PC-9 (cell line): ENCODE data around the gene P3H4. TPM values are rescaled to one million over a fixed set of nuclear protein-coding genes. Genes with fewer than 3 reads are reported as not detected.
A peak's percentile ranks its signal among the peaks of the same experiment; 100 is the strongest.

Experiments used
- BruUV-seq: library from RNA; stranded (reverse); fragments of 400-500 nt; replicated peaks from 2 replicates; lab custom pipeline; 2021; lab: Mats Ljungman, UMichigan
- CTCF ChIA-PET: fragments of 300-600 bp; sonication (Branson Sonifier 250); formaldehyde crosslinking; loops from one replicate; lab custom pipeline; 2022; ENCODE audit warnings: antibody characterized with exemption; lab: Charles Lee
- POLR2A ChIA-PET: fragments of 300-600 bp; sonication (Branson Sonifier 250); formaldehyde crosslinking; loops from one replicate; lab custom pipeline; 2022; ENCODE audit warnings: antibody characterized with exemption; ENCODE audit not compliant: unreplicated experiment; lab: Charles Lee
- DNase-seq, 2 experiments: peaks; one replicate each; pipeline versions ENCODE4 v3.0.0 to v3.0.0-alpha.2; 2015 to 2022; ENCODE audit warnings: mixed read lengths in 1 of 2
- H2AFZ ChIP-seq: fragments of 200-600 bp; sonication (generic); 2 replicates; pipeline ENCODE4 v1.8.1; 2017; ENCODE audit warnings: antibody characterized with exemption
- H3F3A ChIP-seq: fragments of 200-600 bp; sonication (generic); 2 replicates; pipeline ENCODE4 v1.8.1; 2017; ENCODE audit warnings: antibody characterized with exemption, mild to moderate bottlenecking, low read depth; ENCODE audit not compliant: insufficient read depth
- H3K27ac ChIP-seq: fragments of 200-600 bp; sonication (generic); 2 replicates; pipeline ENCODE4 v1.6.1; 2016; ENCODE audit warnings: mixed run types
- H3K27me3 ChIP-seq: fragments of 200-600 bp; sonication (generic); 2 replicates; pipeline ENCODE4 v1.6.1; 2016; ENCODE audit warnings: low read depth, mixed run types; ENCODE audit not compliant: insufficient read depth
- H3K36me3 ChIP-seq: fragments of 200-600 bp; sonication (generic); 2 replicates; pipeline ENCODE4 v1.6.1; 2016; ENCODE audit warnings: low read depth, mixed run types
- H3K4me1 ChIP-seq: fragments of 200-600 bp; sonication (generic); replicated peaks from 2 replicates; pipeline ENCODE4 v1.6.1; 2016; ENCODE audit warnings: mixed run types; ENCODE audit not compliant: insufficient read depth
- H3K4me2 ChIP-seq: fragments of 200-600 bp; sonication (generic); 2 replicates; pipeline ENCODE4 v1.6.1; 2017; ENCODE audit warnings: mixed run types
- H3K4me3 ChIP-seq: fragments of 200-600 bp; sonication (generic); 2 replicates; pipeline ENCODE4 v1.6.1; 2016; ENCODE audit warnings: mixed run types
- H3K79me2 ChIP-seq: fragments of 200-600 bp; sonication (generic); 2 replicates; pipeline ENCODE4 v1.6.1; 2017; ENCODE audit warnings: low read depth, mixed run types
- H3K9me2 ChIP-seq: fragments of 200-600 bp; sonication (generic); 2 replicates; pipeline ENCODE4 v1.8.1; 2017; ENCODE audit warnings: mild to moderate bottlenecking; ENCODE audit not compliant: insufficient read depth
- H3K9me3 ChIP-seq: fragments of 200-600 bp; sonication (generic); 2 replicates; pipeline ENCODE4 v1.8.1; 2016; ENCODE audit warnings: low read depth; ENCODE audit not compliant: insufficient read depth
- H4K20me1 ChIP-seq: fragments of 200-600 bp; sonication (generic); 2 replicates; pipeline ENCODE4 v1.8.1; 2017; ENCODE audit not compliant: insufficient read depth
- EZH2 ChIP-seq: fragments of 200-600 bp; sonication (generic); IDR thresholded peaks from 2 replicates; pipeline ENCODE4 v1.8.0; 2017; ENCODE audit warnings: antibody characterized with exemption, low read depth
- intact Hi-C: fragments of 100-400 bp; cut with micrococcal nuclease; formaldehyde crosslinking; loops from one replicate; pipeline ENCODE4 v1.10.0; 2022; ENCODE audit not compliant: unreplicated experiment
- total RNA-seq: library from RNA; stranded (reverse); gene quantifications from 2 replicates; pipeline ENCODE4 v1.2.3, GENCODE V29; 2021
- TF ChIP-seq, protein P1 (sequence below): fragments of 200-600 bp; sonication (generic); conservative IDR thresholded peaks from 2 replicates; pipeline ENCODE4 v1.6.1; 2017; ENCODE audit warnings: mixed run types, antibody characterized with exemption, mild to moderate bottlenecking, moderate library complexity

The P3H4 gene
- total RNA-seq, 1 experiment from 2014 or later = 26.8 TPM

GRCh38 chr17:41837761-41838538 is 26.2 kb upstream of the P3H4 start, which contains the start of gene KLHL10:
Gene KLHL10 (plus strand): TSS chr17:41837825. CDS start chr17:41837933, 108 bp downstream.
- H4K20me1 ChIP-seq = no peaks in the 10 kb centered on the region
- ChIA-PET CTCF (interaction anchor here (0.6 kb wide), 2 partner anchors 21 to 84 kb away, joined by 4 to 6 read pairs; no protein-coding TSS in a partner anchor), POLR2A (interaction anchor here (0.6 kb wide), 1 partner anchor 83 kb away, joined by 7 read pairs; no protein-coding TSS in a partner anchor)
- 0 out of 2 replicates have a peak, but pooled peaks cover 8% of the 10 kb centered on the region for H3K79me2 ChIP-seq
- intact Hi-C loops = no loop called here
- no TSS peak for BruUV-seq
- no peak within 1 kb of the TSS for H3K27ac ChIP-seq
- DNase-seq = no peak
- peak within 1 kb of the TSS; percentile 93; the same call in 1 of the 2 replicates for H3K4me3 ChIP-seq
- H3K4me1 ChIP-seq = peaks cover 11% of the 10 kb centered on the region
- H3K9me2 ChIP-seq = no peaks in the 10 kb centered on the region
- H3K27me3 ChIP-seq = no peaks in the 10 kb centered on the region
- TF ChIP-seq EZH2 = no peak
- TF ChIP-seq, protein P1, sequence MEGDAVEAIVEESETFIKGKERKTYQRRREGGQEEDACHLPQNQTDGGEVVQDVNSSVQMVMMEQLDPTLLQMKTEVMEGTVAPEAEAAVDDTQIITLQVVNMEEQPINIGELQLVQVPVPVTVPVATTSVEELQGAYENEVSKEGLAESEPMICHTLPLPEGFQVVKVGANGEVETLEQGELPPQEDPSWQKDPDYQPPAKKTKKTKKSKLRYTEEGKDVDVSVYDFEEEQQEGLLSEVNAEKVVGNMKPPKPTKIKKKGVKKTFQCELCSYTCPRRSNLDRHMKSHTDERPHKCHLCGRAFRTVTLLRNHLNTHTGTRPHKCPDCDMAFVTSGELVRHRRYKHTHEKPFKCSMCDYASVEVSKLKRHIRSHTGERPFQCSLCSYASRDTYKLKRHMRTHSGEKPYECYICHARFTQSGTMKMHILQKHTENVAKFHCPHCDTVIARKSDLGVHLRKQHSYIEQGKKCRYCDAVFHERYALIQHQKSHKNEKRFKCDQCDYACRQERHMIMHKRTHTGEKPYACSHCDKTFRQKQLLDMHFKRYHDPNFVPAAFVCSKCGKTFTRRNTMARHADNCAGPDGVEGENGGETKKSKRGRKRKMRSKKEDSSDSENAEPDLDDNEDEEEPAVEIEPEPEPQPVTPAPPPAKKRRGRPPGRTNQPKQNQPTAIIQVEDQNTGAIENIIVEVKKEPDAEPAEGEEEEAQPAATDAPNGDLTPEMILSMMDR = no peak
- H2AFZ ChIP-seq = peak within 1 kb of the TSS; percentile 96
- H3K9me3 ChIP-seq = no peaks in the 10 kb centered on the region
- H3K36me3 ChIP-seq = no peaks in the 10 kb centered on the region
- peak within 1 kb of the TSS; percentile 93 for H3K4me2 ChIP-seq
- H3F3A ChIP-seq = no peaks in the 10 kb centered on the region; the same call in 1 of the 2 replicates

DNA sequence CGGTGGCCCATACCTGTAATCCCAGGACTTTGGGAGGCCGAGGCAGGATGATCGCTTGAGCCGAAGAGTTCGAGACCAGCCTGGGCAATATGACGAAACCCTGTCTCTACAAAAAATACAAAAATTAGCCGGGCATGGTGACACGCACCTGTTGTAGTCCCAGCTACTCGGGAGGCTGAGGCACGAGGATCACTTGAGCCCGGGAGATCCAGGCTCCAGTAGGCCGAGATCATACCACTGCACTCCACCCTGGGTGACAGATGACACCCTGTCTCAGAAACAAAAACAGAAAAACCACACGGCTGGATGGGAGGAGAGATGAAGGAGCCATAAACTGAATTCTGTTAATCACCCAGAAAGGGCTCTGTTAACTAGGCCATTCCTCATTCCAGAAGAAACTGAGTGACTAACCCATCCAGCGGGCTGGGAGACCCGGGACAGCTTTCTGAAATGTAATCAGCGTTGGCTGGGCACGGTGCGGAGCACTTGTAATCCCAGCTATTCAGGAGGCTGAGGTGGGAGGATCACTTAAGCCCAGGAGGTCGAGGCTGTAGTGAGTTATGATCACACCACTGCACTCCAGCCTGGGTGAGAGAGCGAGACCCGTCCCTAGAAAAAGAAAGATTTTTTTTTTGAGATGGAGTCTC is 24.9 kb upstream of the P3H4 start:
- Histone ChIP-seq H3K27me3 (no peaks in the 10 kb centered on the region), H4K20me1 (no peaks in the 10 kb centered on the region), H3K9me3 (no peaks in the 10 kb centered on the region), H3F3A (no peaks in the 10 kb centered on the region), H3K36me3 (0 out of 2 replicates have a peak, but pooled peaks cover 3% of the 10 kb centered on the region), H3K4me3 (peak overlapping the region; percentile 93), H3K4me1 (peaks cover 11% of the 10 kb centered on the region), H2AFZ (peak overlapping the region; percentile 96), H3K79me2 (0 out of 2 replicates have a peak, but pooled peaks cover 8% of the 10 kb centered on the region), H3K4me2 (peak overlapping the region; percentile 93), H3K9me2 (no peaks in the 10 kb centered on the region), H3K27ac (no peak overlapping the region)
- intact Hi-C loops = no loop called here
- POLR2A ChIA-PET = no interaction called here
- no TSS peak for BruUV-seq
- no peak for DNase-seq
- CTCF ChIA-PET = no interaction called here
- TF ChIP-seq EZH2 = no peak
- TF ChIP-seq, protein P1 = no peak

- DNase-seq = peak in 1 of 2 experiments; percentile 55
- Histone ChIP-seq H3K27ac (no peak within 1 kb of the TSS), H2AFZ (peak within 1 kb of the TSS; percentile 100), H3K4me2 (peak within 1 kb of the TSS; percentile 93), H3K36me3 (0 out of 2 replicates have a peak, but pooled peaks cover 8% of the 10 kb centered on the region), H3K4me1 (peaks cover 11% of the 10 kb centered on the region), H3F3A (no peaks in the 10 kb centered on the region), H3K27me3 (no peaks in the 10 kb centered on the region), H3K9me2 (no peaks in the 10 kb centered on the region), H3K79me2 (0 out of 2 replicates have a peak, but pooled peaks cover 8% of the 10 kb centered on the region), H3K9me3 (no peaks in the 10 kb centered on the region), H4K20me1 (no peaks in the 10 kb centered on the region), H3K4me3 (peak within 1 kb of the TSS; percentile 93)
- ChIA-PET POLR2A (interaction anchor here (0.6 kb wide), 1 partner anchor 154 kb away, joined by 5 read pairs; no protein-coding TSS in a partner anchor), CTCF (no interaction called here)
- no TSS peak for BruUV-seq
- intact Hi-C loops = no loop called here
- TF ChIP-seq, protein P1 = no peak
- no peak for TF ChIP-seq EZH2
Observed at GRCh38 chr17:41835800-41836549, 24.2 kb upstream of the P3H4 start, which contains the start of gene NT5C3B. Gene NT5C3B (minus strand): TSS chr17:41836232. CDS start chr17:41836193, 39 bp downstream.
